GM23248 (cell line): Measurements from ENCODE around the gene RTP1.

Source experiments
- EZH2 ChIP-seq: fragments of 200-600 bp; sonication (generic); IDR thresholded peaks from 2 replicates; pipeline ENCODE4 v1.6.1; 2018; ENCODE audit warnings: antibody characterized with exemption, mild to moderate bottlenecking; ENCODE audit not compliant: insufficient read depth, poor library complexity, severe bottlenecking
- EZH2phosphoT487 ChIP-seq: fragments of 200-600 bp; sonication (generic); IDR thresholded peaks from 2 replicates; pipeline ENCODE4 v1.6.1; 2018; ENCODE audit warnings: antibody characterized with exemption, moderate library complexity, mild to moderate bottlenecking, low read depth; ENCODE audit not compliant: insufficient read depth

DNA sequence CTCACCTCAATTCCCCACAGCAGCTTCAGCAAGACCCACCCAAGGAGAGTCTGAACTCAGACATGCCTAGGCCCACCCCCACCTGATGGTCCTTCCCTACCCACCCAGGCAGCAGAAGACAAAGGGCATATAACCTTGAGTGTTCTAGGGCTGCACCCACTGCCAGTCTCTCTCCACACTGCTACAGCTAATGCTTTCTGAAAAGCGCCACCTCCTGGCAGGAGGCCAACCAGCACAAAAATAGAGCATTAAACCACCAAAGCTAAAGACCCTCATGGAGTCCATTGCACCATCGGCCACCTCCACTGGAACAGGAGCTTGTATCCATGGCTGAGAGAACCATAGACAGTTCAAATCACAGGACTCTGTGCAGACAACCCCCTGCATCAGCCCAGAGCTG, 46.7 kb upstream of the RTP1 start:
- no peak for TF ChIP-seq EZH2phosphoT487
- TF ChIP-seq EZH2 = no peak
